Measurements from ENCODE around the gene ZFP91. TPM values are rescaled to one million over a fixed set of nuclear protein-coding genes. Genes with fewer than 3 reads are reported as not detected.

ZFP91 gene
- polyA plus RNA-seq, 1 of the 3 experiments (the other 2 are of a cell fraction) = 12.2 TPM

- Histone ChIP-seq H3K36me3 (replicated peaks in 1 of 2; ENCODE audit: control insufficient read depth in 1 of 2, insufficient read depth in 2 of 2, low read length in 1 of 2) (peaks cover 5 to 39% of the 10 kb centered on the region in 2 experiments), H3K9me2 (no peaks in the 10 kb centered on the region), H3F3A (replicated peaks; ENCODE audit: insufficient read depth) (no peaks in the 10 kb centered on the region), H3K79me2 (ENCODE audit: insufficient read depth) (no peaks in the 10 kb centered on the region), H2AFZ (ENCODE audit: low read depth) (no peak overlapping the region), H3K9me3 (no peaks in the 10 kb centered on the region), H4K20me1 (ENCODE audit: insufficient read depth) (no peaks in the 10 kb centered on the region), H3K9ac (no peak overlapping the region), H3K4me1 (ENCODE audit: control insufficient read depth in 1 of 2, insufficient read depth in 2 of 2, low read depth in 1 of 2, low read length in 1 of 2) (no peaks in the 10 kb centered on the region), H3K4me3 (ENCODE audit: low read depth in 2 of 2, low read length in 1 of 2) (no peak overlapping the region), H3K4me2 (no peak overlapping the region), H3K27me3 (ENCODE audit: insufficient read depth) (no peaks in the 10 kb centered on the region), H3K27ac (ENCODE audit: low read depth in 2 of 2, low read length in 1 of 2) (no peak overlapping the region)
- TF ChIP-seq IRF3 (IDR thresholded peaks at IDR 0.05; ENCODE audit: low read depth, low read length) (no peak), NRF1 (IDR thresholded peaks at IDR 0.05; ENCODE audit: low read depth, low read length) (no peak), GABPA (IDR thresholded peaks at IDR 0.05; ENCODE audit: low read depth) (no peak), RXRA (IDR thresholded peaks at IDR 0.05; ENCODE audit: borderline replicate concordance, low read depth) (no peak), USF1 (IDR thresholded peaks at IDR 0.05; ENCODE audit: borderline replicate concordance, low read depth) (no peak), CHD2 (IDR thresholded peaks at IDR 0.05; ENCODE audit: low read length, partially characterized antibody) (no peak), FOSL2 (IDR thresholded peaks at IDR 0.05; ENCODE audit: borderline replicate concordance, low read depth) (no peak), NFIC (IDR thresholded peaks at IDR 0.05; ENCODE audit: borderline replicate concordance) (no peak)
- 85% methylated on average over 2 of the region's 2 CpGs for WGBS (ENCODE audit: low lambda C conversion rate)
- no peak for DNase-seq
- ChIA-PET POLR2A (no interaction called here), CTCF (interaction anchor here (1.2 to 1.7 kb wide), 2 partner anchors 15 kb away, joined by 5 to 6 read pairs; no protein-coding TSS in a partner anchor)
Measured at GRCh38 chr11:58561394-58562098, 17.3 kb upstream of the ZFP91 start.

GRCh38 chr11:58562375-58562800 is 16.5 kb upstream of the ZFP91 start:
- no peak overlapping the region for H2AFZ ChIP-seq (ENCODE audit: low read depth)
- no peaks in the 10 kb centered on the region for H3K79me2 ChIP-seq (ENCODE audit: insufficient read depth)
- H3K36me3 ChIP-seq (replicated peaks in 1 of 2; ENCODE audit: control insufficient read depth in 1 of 2, insufficient read depth in 2 of 2, low read length in 1 of 2) = peaks cover 8 to 43% of the 10 kb centered on the region in 2 experiments
- no peak overlapping the region for H3K9ac ChIP-seq
- no peak overlapping the region for H3K4me2 ChIP-seq
- no peaks in the 10 kb centered on the region for H3F3A ChIP-seq (replicated peaks; ENCODE audit: insufficient read depth)
- ChIA-PET POLR2A (no interaction called here), CTCF (interaction anchor here (1.2 kb wide), 1 partner anchor 14 kb away, joined by 6 read pairs; no protein-coding TSS in a partner anchor)
- TF ChIP-seq FOXM1 (IDR thresholded peaks at IDR 0.05; ENCODE audit: low read depth) = no peak
- TF ChIP-seq SMC3 (IDR thresholded peaks at IDR 0.05; ENCODE audit: low read depth, low read length) = no peak
- H3K9me3 ChIP-seq = no peaks in the 10 kb centered on the region
- no peaks in the 10 kb centered on the region for H3K4me1 ChIP-seq (ENCODE audit: control insufficient read depth in 1 of 2, insufficient read depth in 2 of 2, low read depth in 1 of 2, low read length in 1 of 2)
- no peaks in the 10 kb centered on the region for H3K27me3 ChIP-seq (ENCODE audit: insufficient read depth)
- no peaks in the 10 kb centered on the region for H3K9me2 ChIP-seq
- H3K4me3 ChIP-seq (ENCODE audit: low read depth in 2 of 2, low read length in 1 of 2) = no peak overlapping the region
- DNase-seq = no peak
- no peak overlapping the region for H3K27ac ChIP-seq (ENCODE audit: low read depth in 2 of 2, low read length in 1 of 2)
- no peaks in the 10 kb centered on the region for H4K20me1 ChIP-seq (ENCODE audit: insufficient read depth)
